Gastroesophageal sphincter (tissue), 3 donors: ENCODE data around the gene RAB36.

ENCODE experiments used
- CTCF ChIP-seq, 4 experiments: fragments of 200-600 bp in 2 of 4; fragments of 450-650 bp in 2 of 4; sonication (generic) in 1 of 4; IDR thresholded peaks; one replicate each; pipeline ENCODE4 v1.5.1; 2017 to 2019; ENCODE audit warnings: antibody characterized with exemption in 4 of 4, mild to moderate bottlenecking in 2 of 4, moderate library complexity in 2 of 4
- EP300 ChIP-seq: sonication (generic); formaldehyde crosslinking; IDR thresholded peaks from one replicate; pipeline ENCODE4 v1.6.1; 2017; ENCODE audit warnings: antibody characterized with exemption, mild to moderate bottlenecking
- POLR2A ChIP-seq, 2 donors: fragments of 450-650 bp; IDR thresholded peaks; one replicate each; pipeline ENCODE4 v1.6.1; 2017; ENCODE audit warnings: antibody characterized with exemption in 2 of 2, mild to moderate bottlenecking in 2 of 2, moderate library complexity in 1 of 2
- POLR2AphosphoS5 ChIP-seq: sonication (generic); formaldehyde crosslinking; IDR thresholded peaks from one replicate; pipeline ENCODE4 v1.6.1; 2017; ENCODE audit warnings: antibody characterized with exemption

DNA sequence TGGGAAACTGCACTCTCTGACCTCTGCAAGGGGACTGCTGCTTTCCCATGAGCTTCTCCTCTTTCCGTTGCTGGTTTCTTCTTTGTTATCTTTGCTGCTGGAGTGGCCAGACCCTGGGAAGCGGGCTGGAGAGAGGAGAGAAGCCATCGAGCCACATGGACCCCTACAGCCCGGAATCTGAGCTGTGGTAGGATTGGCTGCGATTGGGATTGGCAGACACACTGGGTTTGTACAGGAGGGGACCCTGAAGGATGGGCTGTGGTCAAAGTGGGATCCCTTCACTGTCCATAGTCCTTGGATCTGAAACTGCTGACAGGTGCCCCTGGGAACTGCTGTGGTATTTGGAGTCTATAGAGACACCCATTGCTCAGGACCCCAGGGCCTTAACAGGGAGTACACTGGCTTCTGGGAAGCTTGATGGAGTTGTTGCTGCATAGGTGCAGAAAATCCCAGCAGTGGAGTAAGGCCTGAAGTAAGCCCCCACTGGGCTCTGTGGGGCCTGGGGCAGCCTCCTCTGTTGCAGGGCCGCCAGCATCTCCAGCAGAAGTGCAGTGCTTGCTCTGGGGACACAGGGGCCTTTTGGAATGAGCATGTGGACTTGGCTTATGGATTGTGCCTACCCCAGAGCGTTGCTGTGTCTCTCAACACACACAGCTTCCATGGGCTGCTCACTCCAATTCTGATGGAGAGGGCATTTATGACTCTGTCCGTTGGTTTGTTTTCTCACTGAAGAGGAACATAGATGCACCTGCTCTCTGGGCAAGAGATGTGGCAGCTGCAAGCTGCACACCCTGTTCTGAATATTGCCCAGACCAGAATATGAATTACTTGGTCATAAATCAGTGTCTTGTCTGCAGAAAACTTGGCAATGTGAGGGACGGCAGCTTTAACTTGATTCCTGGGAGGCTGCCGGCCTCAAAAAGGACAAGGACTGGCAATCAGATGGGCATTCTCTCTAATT, 67.1 kb downstream of the RAB36 start:
- no peak for TF ChIP-seq CTCF (IDR thresholded peaks at IDR 0.05)
- no peak for TF ChIP-seq EP300
- no peak for TF ChIP-seq POLR2A (IDR thresholded peaks at IDR 0.05)
- peak; percentile 32 for TF ChIP-seq POLR2AphosphoS5
